ENCODE data around the gene TMEM131L. TPM values are rescaled to one million over a fixed set of nuclear protein-coding genes. Genes with fewer than 3 reads are reported as not detected.
A peak's percentile ranks its signal among the peaks of the same experiment; 100 is the strongest.
"Not testable (repeated sequence)": the region's sequence is repeated elsewhere in the genome, so short reads cannot be mapped to it uniquely, and the experiment has no call there.

Gene TMEM131L
- total RNA-seq, 1 experiment from 2014 or later: 8.1 TPM

GRCh38 chr4:153649572-153649991 is 183.4 kb downstream of the TMEM131L start:
- DNase-seq (ENCODE audit: low read depth): no peak

- no peak for DNase-seq (ENCODE audit: low read depth)
These were observed 185.0 kb downstream of the TMEM131L start for GRCh38 chr4:153651116-153651515.

- DNase-seq (ENCODE audit: low read depth): peak; percentile 20
These were observed 185.4 kb downstream of the TMEM131L start for GRCh38 chr4:153651587-153651986.

- peak; percentile 13 for DNase-seq (ENCODE audit: low read depth)
These were observed 186.1 kb downstream of the TMEM131L start for GRCh38 chr4:153652051-153652784.

- no peak for DNase-seq (ENCODE audit: low read depth)
These were observed 188.9 kb downstream of the TMEM131L start for GRCh38 chr4:153655002-153655541.

- DNase-seq (ENCODE audit: low read depth): no peak
These were observed 189.8 kb downstream of the TMEM131L start for GRCh38 chr4:153655928-153656327.

- DNase-seq (ENCODE audit: low read depth): no peak
These were observed 195.2 kb downstream of the TMEM131L start for GRCh38 chr4:153661215-153661822.

- no peak for DNase-seq (ENCODE audit: low read depth)
These were observed 195.7 kb downstream of the TMEM131L start for GRCh38 chr4:153661908-153662307.

- no peak for DNase-seq (ENCODE audit: low read depth)
These were observed 197.5 kb downstream of the TMEM131L start for GRCh38 chr4:153663667-153664066.

- not testable (repeated sequence) for DNase-seq (ENCODE audit: low read depth)
These were observed 200.3 kb downstream of the TMEM131L start for GRCh38 chr4:153666505-153666904.

- DNase-seq (ENCODE audit: low read depth): no peak
These were observed 202.5 kb downstream of the TMEM131L start for GRCh38 chr4:153668647-153669046.

- no peak for DNase-seq (ENCODE audit: low read depth)
These were observed 203.7 kb downstream of the TMEM131L start for GRCh38 chr4:153669838-153670237.

- peak; percentile 32 for DNase-seq (ENCODE audit: low read depth)
These were observed 210.3 kb downstream of the TMEM131L start for GRCh38 chr4:153676486-153676885.

GRCh38 chr4:153676984-153677383 is 210.8 kb downstream of the TMEM131L start:
- peak; percentile 69 for DNase-seq (ENCODE audit: low read depth)

GRCh38 chr4:153679486-153679885 is 213.3 kb downstream of the TMEM131L start:
- no peak for DNase-seq (ENCODE audit: low read depth)

- no peak for DNase-seq (ENCODE audit: low read depth)
These were observed 217.6 kb downstream of the TMEM131L start for GRCh38 chr4:153683763-153684181.

- DNase-seq (ENCODE audit: low read depth): no peak
These were observed 218.2 kb downstream of the TMEM131L start, which contains the start of gene TLR2 for GRCh38 chr4:153684182-153684970. TLR2 (plus strand) TSS chr4:153684280; CDS start chr4:153702908, 18,628 bp downstream.

GRCh38 chr4:153684971-153685371 is 218.8 kb downstream of the TMEM131L start:
- no peak for DNase-seq (ENCODE audit: low read depth)

All from Daoy (cell line).